ENCODE measurements around the gene PRSS38. TPM values are rescaled to one million over a fixed set of nuclear protein-coding genes. Genes with fewer than 3 reads are reported as not detected.

PRSS38 gene
- total and polyA plus RNA-seq, 11 donors, result not detected

- no peak overlapping the region for H3K27ac ChIP-seq
- H3K4me1 ChIP-seq, result peaks cover 0 to 32% (median 19%) of the 10 kb centered on the region in 12 donors
- no peak overlapping the region for H3K4me3 ChIP-seq
- peaks cover 0 to 5% (median 0%) of the 10 kb centered on the region in 9 donors for H3K27me3 ChIP-seq
- TF ChIP-seq CTCF (IDR thresholded peaks at IDR 0.05) (no peak), POLR2A (IDR thresholded peaks at IDR 0.05) (no peak)
- intact Hi-C loops (cut with DNase I), result loop anchor here in 1 of 10 donors (2.0 kb wide), 1 partner anchor 45 kb away; no protein-coding TSS in a partner anchor
- no peaks in the 10 kb centered on the region for H3K9me3 ChIP-seq
- WGBS, 4 donors, result 54 to 88% (median 87%) methylated on average over 2 to 13 of the region's 13 CpGs
- H3K36me3 ChIP-seq, result no peaks in the 10 kb centered on the region
- DNase-seq (peak in 2 of 5 donors; percentile 18 to 33), ATAC-seq (no peak)
Measured at GRCh38 chr1:227889863-227890405, 74.5 kb downstream of the PRSS38 start.

GRCh38 chr1:227890451-227891222 lies 75.2 kb downstream of the PRSS38 start:
- Histone ChIP-seq H3K9me3 (no peaks in the 10 kb centered on the region), H3K27me3 (peaks cover 0 to 5% (median 0%) of the 10 kb centered on the region in 9 donors), H3K4me1 (peaks cover 0 to 25% (median 15%) of the 10 kb centered on the region in 12 donors), H3K36me3 (no peaks in the 10 kb centered on the region), H3K27ac (no peak overlapping the region), H3K4me3 (no peak overlapping the region)
- intact Hi-C loops (cut with DNase I), result no loop called here
- TF ChIP-seq CTCF (IDR thresholded peaks at IDR 0.05), result no peak
- no peak for TF ChIP-seq POLR2A (IDR thresholded peaks at IDR 0.05)
- DNase-seq (peak in 1 of 5 donors; percentile 42), ATAC-seq (no peak)
- WGBS, 4 donors, result 91 to 97% (median 95%) methylated on average over 9 to 13 of the region's 13 CpGs

GRCh38 chr1:227891223-227891954 lies 75.9 kb downstream of the PRSS38 start:
- peaks cover 0 to 18% (median 9%) of the 10 kb centered on the region in 12 donors for H3K4me1 ChIP-seq
- no peak for ATAC-seq
- no peak overlapping the region for H3K27ac ChIP-seq
- no peaks in the 10 kb centered on the region for H3K36me3 ChIP-seq
- no peaks in the 10 kb centered on the region for H3K27me3 ChIP-seq
- no peak overlapping the region for H3K4me3 ChIP-seq
- intact Hi-C loops (cut with DNase I), result no loop called here
- TF ChIP-seq POLR2A (IDR thresholded peaks at IDR 0.05) (no peak), CTCF (IDR thresholded peaks at IDR 0.05) (no peak)
- WGBS, 4 donors, result 92 to 100% (median 93%) methylated on average over 10 to 19 of the region's 19 CpGs
- H3K9me3 ChIP-seq, result no peaks in the 10 kb centered on the region
- peak in 2 of 5 donors; percentile 10 to 37 for DNase-seq
